Activated naive CD8-positive, alpha-beta T cell treated with anti-CD3 and anti-CD28 coated beads, Interleukin-2, amount 10 ng/mL, durations not matched to agents 7 days and 5 days (primary cell): Measurements from ENCODE around the gene LCE2A. TPM values are rescaled to one million over a fixed set of nuclear protein-coding genes. Genes with fewer than 3 reads are reported as not detected.

Experiments
- ATAC-seq: fragments of 150-1000 bp; cut with Tn5 transposase; one replicate; pipeline ENCODE4 v1.10.0; 2021; ENCODE audit warnings: low read depth, moderate library complexity
- POLR2A ChIA-PET: fragments of 350-600 bp; sonication (Branson Sonifier 250); formaldehyde crosslinking; loops from one replicate; lab custom pipeline; 2021; ENCODE audit warnings: antibody characterized with exemption; lab: Charles Lee
- DNase-seq: peaks from one replicate; pipeline ENCODE4 v3.0.0; 2021
- H3K27ac Mint-ChIP-seq: one replicate; pipeline ENCODE4 v1.8.0; 2022; ENCODE audit warnings: mild to moderate bottlenecking, mixed read lengths
- H3K27me3 Mint-ChIP-seq: one replicate; pipeline ENCODE4 v1.8.0; 2022; ENCODE audit warnings: mild to moderate bottlenecking, moderate library complexity, mixed read lengths
- H3K36me3 Mint-ChIP-seq: one replicate; pipeline ENCODE4 v1.8.0; 2021; ENCODE audit warnings: mild to moderate bottlenecking, mixed read lengths
- H3K4me1 Mint-ChIP-seq: one replicate; pipeline ENCODE4 v1.8.0; 2021; ENCODE audit warnings: mixed read lengths
- H3K4me3 Mint-ChIP-seq: one replicate; pipeline ENCODE4 v1.8.0; 2022; ENCODE audit warnings: mild to moderate bottlenecking, moderate library complexity, mixed read lengths
- H3K9me3 Mint-ChIP-seq: one replicate; pipeline ENCODE4 v1.8.0; 2021; ENCODE audit warnings: mixed read lengths
- total RNA-seq, 2 experiments: library from RNA; stranded (reverse); gene quantifications; one replicate each; pipeline ENCODE4 v1.2.3, GENCODE V29; 2021

Gene LCE2A
- total RNA-seq, 2 experiments from 2014 or later, result not detected

DNA sequence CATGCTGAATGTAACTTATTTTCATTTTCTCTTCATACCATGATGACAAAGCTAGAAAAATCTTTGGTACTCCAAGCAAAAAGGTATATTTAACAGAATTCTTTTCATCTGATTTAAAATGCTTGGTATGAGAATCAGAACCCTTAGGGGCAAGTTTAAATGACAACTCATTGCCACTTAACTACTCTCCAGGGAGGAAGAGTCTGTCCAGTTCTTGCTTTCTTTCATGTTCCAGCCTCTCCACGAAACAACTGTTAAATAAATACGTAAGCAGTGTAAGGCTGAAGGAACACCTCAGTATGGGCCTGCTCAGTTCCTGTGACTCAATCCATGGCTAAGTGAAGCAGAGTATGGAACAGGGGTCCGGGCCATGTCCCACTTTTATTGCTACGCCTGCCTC lies 1.6 kb downstream of the LCE2A start:
- DNase-seq (no peak), ATAC-seq (no peak)
- Mint-ChIP-seq H3K4me3 (no peak overlapping the region), H3K36me3 (no peaks in the 10 kb centered on the region), H3K4me1 (no peaks in the 10 kb centered on the region), H3K27me3 (peaks cover 12% of the 10 kb centered on the region), H3K27ac (no peak overlapping the region), H3K9me3 (no peaks in the 10 kb centered on the region)
- POLR2A ChIA-PET, result no interaction called here

DNA sequence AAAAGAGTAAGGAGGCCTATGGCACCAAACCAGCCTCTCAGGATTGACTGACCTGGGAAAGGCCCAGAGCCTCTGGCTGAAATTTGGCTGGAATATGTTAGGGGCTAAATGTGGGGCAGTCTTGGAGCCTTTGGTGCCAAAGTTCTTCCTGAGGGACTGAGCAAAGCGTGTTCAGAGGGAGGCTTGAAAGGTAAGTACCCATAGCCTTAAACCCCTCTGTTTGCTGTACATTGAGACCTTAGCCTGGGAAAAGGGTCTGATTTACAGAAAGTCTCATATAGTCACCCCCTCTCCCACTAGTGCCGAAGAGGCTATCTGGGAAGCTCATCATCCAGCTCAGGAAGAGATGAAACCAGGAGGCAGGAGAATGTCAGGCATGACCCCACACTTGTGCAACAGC lies 9.7 kb downstream of the LCE2A start, which contains the start of gene LCE4A:
TSS of gene LCE4A (plus strand) at position 301 of the 400 bp plus-strand sequence. CDS start 916 bp downstream, outside the sequence.
- ATAC-seq (no peak), DNase-seq (no peak)
- Mint-ChIP-seq H3K4me3 (no peak within 1 kb of the TSS), H3K9me3 (no peaks in the 10 kb centered on the region), H3K4me1 (no peaks in the 10 kb centered on the region), H3K27me3 (peaks cover 12% of the 10 kb centered on the region), H3K27ac (no peak within 1 kb of the TSS), H3K36me3 (no peaks in the 10 kb centered on the region)
- POLR2A ChIA-PET, result no interaction called here

DNA sequence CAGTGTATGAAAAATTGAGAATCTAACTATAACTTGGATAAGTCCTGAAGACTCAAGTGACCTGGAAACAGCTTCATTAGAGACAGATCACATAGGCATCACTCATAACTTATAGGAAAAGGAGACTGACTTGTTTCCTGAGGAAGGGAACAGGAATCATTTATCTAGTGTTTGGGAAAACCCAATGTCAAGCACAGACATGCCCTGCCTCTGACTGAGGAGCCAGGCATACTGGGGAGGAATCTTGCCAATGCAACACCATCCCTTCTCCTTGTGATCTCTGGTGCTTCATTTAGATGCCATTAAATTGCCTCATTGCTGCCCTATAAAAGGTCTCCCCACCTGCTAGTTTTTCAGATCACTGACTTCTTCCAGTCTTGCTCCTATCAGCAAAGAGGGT lies 20.1 kb downstream of the LCE2A start:
- H3K27me3 Mint-ChIP-seq, result peaks cover 3% of the 10 kb centered on the region
- ATAC-seq, result no peak
- POLR2A ChIA-PET, result no interaction called here

DNA sequence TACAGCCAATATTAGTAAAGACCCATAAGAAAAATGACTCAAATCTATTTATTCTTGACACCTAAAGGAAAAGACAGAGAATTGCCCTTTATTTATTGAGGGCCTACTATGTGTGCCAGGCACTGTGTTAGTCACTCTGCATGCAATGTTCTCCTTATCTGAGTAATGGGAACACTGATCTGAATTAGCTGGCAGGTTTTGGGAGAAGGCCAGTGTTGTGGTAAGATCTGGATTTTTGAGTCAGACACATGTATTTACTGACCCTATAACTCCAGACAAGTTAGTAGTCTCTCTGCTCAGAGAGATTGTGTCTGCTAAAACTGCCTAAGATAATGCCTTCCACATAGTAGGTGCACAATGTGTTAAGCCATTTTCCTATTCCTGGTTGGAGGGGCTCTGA lies 27.1 kb downstream of the LCE2A start:
- POLR2A ChIA-PET, result no interaction called here
- ATAC-seq (no peak), DNase-seq (no peak)
- no peak overlapping the region for H3K4me3 Mint-ChIP-seq
- H3K27ac Mint-ChIP-seq, result no peak overlapping the region
- peaks cover 7% of the 10 kb centered on the region for H3K27me3 Mint-ChIP-seq
- no peaks in the 10 kb centered on the region for H3K36me3 Mint-ChIP-seq
- H3K9me3 Mint-ChIP-seq, result no peaks in the 10 kb centered on the region
- H3K4me1 Mint-ChIP-seq, result no peaks in the 10 kb centered on the region

More for the DNA sequence above, 20.1 kb downstream of the LCE2A start:
- H3K36me3 Mint-ChIP-seq, result no peaks in the 10 kb centered on the region
- no peak for DNase-seq
- H3K4me1 Mint-ChIP-seq, result no peaks in the 10 kb centered on the region
- H3K4me3 Mint-ChIP-seq, result no peak overlapping the region
- no peak overlapping the region for H3K27ac Mint-ChIP-seq
- no peaks in the 10 kb centered on the region for H3K9me3 Mint-ChIP-seq

DNA sequence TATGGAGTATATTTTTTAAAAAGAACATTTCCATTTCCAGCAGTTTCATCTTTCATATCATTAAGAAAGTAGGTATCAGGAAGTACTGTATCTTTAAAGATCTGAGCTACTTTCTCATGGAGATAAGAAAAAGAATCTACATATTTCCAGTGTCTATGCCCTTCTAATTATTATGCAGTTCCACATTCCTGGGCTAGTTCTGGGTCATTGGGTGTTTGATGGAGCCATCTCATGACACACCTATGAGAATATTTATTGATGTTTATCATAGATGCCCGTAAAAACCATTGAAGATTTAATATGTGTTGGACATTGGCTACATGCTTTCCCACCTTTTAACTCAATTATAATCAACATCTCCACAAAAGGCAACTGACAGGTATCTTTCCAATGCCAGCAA lies 30.8 kb downstream of the LCE2A start:
- no peak overlapping the region for H3K4me3 Mint-ChIP-seq
- no peaks in the 10 kb centered on the region for H3K36me3 Mint-ChIP-seq
- DNase-seq (no peak), ATAC-seq (no peak)
- no peak overlapping the region for H3K27ac Mint-ChIP-seq
- H3K9me3 Mint-ChIP-seq, result no peaks in the 10 kb centered on the region
- H3K27me3 Mint-ChIP-seq, result peaks cover 4% of the 10 kb centered on the region
- no peaks in the 10 kb centered on the region for H3K4me1 Mint-ChIP-seq
- POLR2A ChIA-PET, result no interaction called here

DNA sequence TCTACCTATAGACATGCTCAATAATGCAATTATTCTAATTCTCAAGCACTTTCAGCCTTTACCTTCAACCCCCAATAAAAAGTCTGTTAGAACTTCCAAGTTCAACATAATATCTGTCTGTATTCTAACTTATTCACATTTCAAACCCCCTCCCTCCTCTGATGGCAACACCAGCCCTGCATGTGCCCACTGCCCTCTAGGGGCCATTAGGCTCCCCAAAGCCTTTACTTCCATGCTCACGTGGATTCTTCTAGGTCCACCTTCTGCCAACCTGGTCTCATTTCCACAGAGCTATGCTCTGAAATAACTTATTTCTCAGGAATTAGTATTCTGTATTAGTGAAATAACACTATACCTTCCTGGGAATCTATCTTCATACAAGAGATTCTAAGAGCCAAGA lies 37.5 kb downstream of the LCE2A start:
- POLR2A ChIA-PET, result no interaction called here

DNA sequence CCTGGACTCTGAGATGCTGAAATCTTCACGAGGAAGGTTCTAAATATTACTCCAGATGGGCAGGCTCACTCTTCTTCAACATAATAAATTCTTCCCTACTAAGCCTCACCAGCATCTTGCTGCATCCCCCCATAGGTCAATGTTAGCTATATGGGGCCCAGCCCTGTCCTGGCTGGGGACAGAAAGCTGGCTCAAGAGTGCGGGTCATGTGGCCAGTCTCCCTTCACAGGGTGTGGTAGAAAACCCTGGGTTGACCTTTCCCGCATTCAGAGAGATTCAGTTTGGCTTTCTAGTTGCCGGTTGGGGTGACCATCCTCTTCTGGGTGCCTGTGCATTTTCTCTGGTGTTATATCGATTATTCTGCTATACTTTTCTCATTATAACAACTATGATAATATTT lies 39.9 kb downstream of the LCE2A start:
- POLR2A ChIA-PET, result no interaction called here
- ATAC-seq, result no peak
- no peak for DNase-seq
- H3K36me3 Mint-ChIP-seq, result no peaks in the 10 kb centered on the region
- peaks cover 20% of the 10 kb centered on the region for H3K27me3 Mint-ChIP-seq
- no peaks in the 10 kb centered on the region for H3K4me1 Mint-ChIP-seq
- no peak overlapping the region for H3K4me3 Mint-ChIP-seq
- H3K27ac Mint-ChIP-seq, result no peak overlapping the region
- no peaks in the 10 kb centered on the region for H3K9me3 Mint-ChIP-seq

More for the DNA sequence above, 37.5 kb downstream of the LCE2A start:
- H3K4me3 Mint-ChIP-seq, result no peak overlapping the region
- H3K4me1 Mint-ChIP-seq, result no peaks in the 10 kb centered on the region
- DNase-seq (no peak), ATAC-seq (no peak)
- peaks cover 12% of the 10 kb centered on the region for H3K27me3 Mint-ChIP-seq
- no peaks in the 10 kb centered on the region for H3K36me3 Mint-ChIP-seq
- no peak overlapping the region for H3K27ac Mint-ChIP-seq
- H3K9me3 Mint-ChIP-seq, result no peaks in the 10 kb centered on the region

DNA sequence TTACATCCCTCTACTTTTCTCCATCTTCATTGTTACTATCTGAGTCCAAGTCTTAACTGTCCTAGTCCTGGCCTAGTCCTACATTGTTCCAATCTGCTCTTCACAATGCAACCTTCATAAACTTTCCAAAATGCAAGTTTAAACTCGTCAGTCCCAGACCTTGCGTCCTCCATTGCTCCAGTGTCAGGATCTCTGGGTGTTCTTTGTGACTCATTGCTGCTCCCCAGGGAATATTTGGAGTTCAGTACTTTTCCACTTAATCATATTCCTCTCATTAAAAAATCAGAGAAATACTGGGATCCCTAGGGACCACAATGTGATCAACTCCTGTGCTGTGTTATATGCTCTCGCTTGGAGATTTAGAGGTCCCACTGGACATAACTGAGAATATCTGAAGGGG lies 41.7 kb downstream of the LCE2A start:
- POLR2A ChIA-PET, result no interaction called here
- no peak overlapping the region for H3K4me3 Mint-ChIP-seq
- H3K27me3 Mint-ChIP-seq, result peaks cover 24% of the 10 kb centered on the region
- H3K36me3 Mint-ChIP-seq, result no peaks in the 10 kb centered on the region
- no peak for ATAC-seq
- DNase-seq, result no peak
- H3K27ac Mint-ChIP-seq, result no peak overlapping the region
- no peaks in the 10 kb centered on the region for H3K9me3 Mint-ChIP-seq
- no peaks in the 10 kb centered on the region for H3K4me1 Mint-ChIP-seq

DNA sequence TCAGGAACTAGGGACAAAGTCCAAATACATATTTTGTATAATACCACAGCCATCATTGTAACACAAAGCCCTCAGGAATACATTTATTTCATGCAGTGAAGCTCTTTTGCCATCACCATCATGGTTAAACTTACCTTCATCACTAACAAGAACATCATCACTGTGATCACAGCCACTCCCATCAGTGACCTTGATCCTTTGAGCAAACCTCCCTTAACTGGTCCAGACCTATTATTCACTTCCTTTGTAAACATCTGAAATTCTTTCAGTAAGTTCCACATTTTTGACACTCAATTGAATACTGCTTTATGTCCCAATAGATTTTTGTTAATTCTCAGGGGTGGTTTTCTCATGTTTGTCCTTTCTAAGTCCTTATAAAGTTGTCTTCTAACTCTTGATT lies 43.5 kb downstream of the LCE2A start:
- Mint-ChIP-seq H3K4me1 (no peaks in the 10 kb centered on the region), H3K36me3 (no peaks in the 10 kb centered on the region), H3K27me3 (peaks cover 24% of the 10 kb centered on the region), H3K9me3 (no peaks in the 10 kb centered on the region), H3K4me3 (no peak overlapping the region), H3K27ac (no peak overlapping the region)
- ATAC-seq (no peak), DNase-seq (no peak)
- POLR2A ChIA-PET, result no interaction called here

DNA sequence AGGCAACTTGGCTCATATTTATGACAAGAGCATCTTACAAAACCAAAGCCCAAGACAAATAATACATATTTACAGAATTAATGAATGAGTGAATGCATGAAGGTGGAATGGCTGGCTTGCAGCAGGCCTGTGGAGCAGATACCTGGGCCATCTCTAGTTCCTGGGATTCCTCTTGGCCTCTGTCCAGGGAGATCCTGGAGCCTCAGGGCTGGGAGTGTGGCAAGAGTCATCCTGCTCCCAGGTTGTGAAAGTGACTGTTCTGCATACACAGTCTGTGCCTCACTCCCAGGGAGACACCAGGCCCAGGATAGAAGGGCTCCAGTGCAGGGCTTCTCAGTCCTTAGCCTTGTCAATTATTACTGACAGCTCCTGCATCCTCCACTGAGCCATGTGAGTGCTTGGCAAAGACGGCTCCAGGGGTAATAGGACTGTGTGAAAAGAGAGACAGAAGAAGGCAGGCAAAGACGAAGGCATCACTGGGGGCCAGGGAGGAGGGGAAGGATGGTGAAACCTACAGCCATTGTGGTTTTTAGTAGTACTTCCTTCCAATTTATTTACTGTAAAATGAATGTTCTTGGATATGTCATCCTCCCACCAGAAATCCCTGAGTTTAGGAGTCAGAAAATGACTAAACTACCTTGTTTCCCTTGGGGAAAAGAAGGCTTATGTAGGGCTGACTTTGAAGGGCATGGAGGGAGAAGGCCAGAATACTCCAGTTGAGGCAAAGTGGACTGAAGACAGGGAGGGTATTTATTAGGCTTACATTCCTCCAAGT lies 45.4 kb downstream of the LCE2A start:
- H3K36me3 Mint-ChIP-seq, result no peaks in the 10 kb centered on the region
- ATAC-seq (no peak), DNase-seq (no peak)
- H3K27me3 Mint-ChIP-seq, result peaks cover 25% of the 10 kb centered on the region
- no peaks in the 10 kb centered on the region for H3K9me3 Mint-ChIP-seq
- H3K4me3 Mint-ChIP-seq, result no peak overlapping the region
- no peak overlapping the region for H3K27ac Mint-ChIP-seq
- POLR2A ChIA-PET, result no interaction called here
- no peaks in the 10 kb centered on the region for H3K4me1 Mint-ChIP-seq

DNA sequence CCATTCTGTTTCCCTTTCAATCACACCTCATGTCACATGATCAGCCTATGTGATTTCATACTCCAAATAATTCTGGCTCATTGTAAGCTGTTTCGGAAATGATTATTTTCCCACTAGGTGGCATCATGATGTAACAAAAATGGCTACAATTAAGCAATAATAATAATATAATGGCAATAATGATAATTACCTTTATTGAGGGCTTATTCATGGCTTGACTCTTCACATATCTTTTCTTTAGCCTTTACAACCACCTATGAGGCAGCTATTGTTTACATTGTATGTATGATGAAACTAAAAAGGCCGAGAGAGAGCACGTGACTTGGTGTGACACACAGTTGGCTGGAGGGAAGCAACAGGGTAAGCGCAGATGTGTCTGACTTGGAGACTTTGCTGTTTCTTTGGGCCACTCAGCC lies 47.2 kb downstream of the LCE2A start:
- H3K4me1 Mint-ChIP-seq, result no peaks in the 10 kb centered on the region
- no peak overlapping the region for H3K4me3 Mint-ChIP-seq
- POLR2A ChIA-PET, result no interaction called here
- ATAC-seq, result no peak
- DNase-seq, result no peak
- no peaks in the 10 kb centered on the region for H3K9me3 Mint-ChIP-seq
- no peak overlapping the region for H3K27ac Mint-ChIP-seq
- H3K36me3 Mint-ChIP-seq, result no peaks in the 10 kb centered on the region
- peaks cover 20% of the 10 kb centered on the region for H3K27me3 Mint-ChIP-seq

DNA sequence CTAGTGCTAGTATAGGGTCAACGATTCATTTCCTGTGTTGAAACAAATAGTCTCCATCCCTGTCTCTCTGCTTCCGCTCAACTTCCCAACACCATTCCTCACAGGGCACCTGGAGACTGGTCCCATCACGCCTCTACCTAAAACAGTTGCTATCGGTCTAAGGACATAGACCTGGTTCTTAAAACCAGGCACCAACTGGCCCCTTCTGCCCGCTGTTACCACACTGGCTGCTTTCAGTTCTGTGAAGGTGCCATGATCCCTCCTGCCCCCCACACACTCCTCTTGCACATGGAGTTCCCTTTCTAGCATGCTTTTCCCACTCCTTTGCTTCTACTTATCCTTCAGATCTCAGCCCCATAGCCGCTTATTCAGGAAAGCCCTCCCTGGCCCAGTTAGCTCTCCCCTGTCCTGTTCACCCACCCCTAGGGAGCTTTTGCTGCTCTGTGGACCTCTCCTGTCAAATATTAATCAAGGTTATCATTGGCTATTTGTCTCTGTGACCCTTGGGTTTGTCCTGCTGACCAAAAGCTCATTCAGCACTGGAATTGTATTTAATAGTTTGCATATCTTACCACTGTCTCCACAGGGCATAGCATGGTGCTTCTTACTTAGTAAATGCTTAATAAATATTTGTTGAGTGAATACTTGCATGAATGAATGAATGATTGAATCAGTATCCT lies 47.8 kb downstream of the LCE2A start:
- no peak overlapping the region for H3K4me3 Mint-ChIP-seq
- H3K27ac Mint-ChIP-seq, result no peak overlapping the region
- peaks cover 18% of the 10 kb centered on the region for H3K27me3 Mint-ChIP-seq
- H3K36me3 Mint-ChIP-seq, result no peaks in the 10 kb centered on the region
- H3K4me1 Mint-ChIP-seq, result no peaks in the 10 kb centered on the region
- ATAC-seq (no peak), DNase-seq (no peak)
- POLR2A ChIA-PET, result no interaction called here
- H3K9me3 Mint-ChIP-seq, result no peaks in the 10 kb centered on the region

DNA sequence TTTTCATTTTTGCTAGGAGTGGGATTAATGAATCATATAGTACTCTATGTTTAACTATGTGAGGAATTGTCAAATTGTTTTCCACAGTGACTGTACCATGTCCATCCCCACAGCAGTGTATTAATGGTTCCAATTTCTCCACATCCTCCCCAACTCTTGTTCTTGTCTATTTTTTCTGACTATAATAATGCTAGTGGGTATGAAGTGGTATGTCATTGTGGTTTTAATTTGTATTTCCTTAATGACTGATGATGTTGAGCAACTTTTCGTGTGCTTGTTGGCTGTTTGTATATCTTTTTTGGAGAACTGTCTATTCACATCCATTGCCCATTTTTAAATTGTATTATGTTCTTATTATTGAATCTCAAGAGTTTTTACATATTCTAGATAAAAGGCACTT lies 49.7 kb downstream of the LCE2A start:
- POLR2A ChIA-PET, result no interaction called here
- no peak for ATAC-seq
- H3K4me1 Mint-ChIP-seq, result no peaks in the 10 kb centered on the region
- no peaks in the 10 kb centered on the region for H3K9me3 Mint-ChIP-seq
- H3K27ac Mint-ChIP-seq, result no peak overlapping the region
- DNase-seq, result no peak
- no peak overlapping the region for H3K4me3 Mint-ChIP-seq
- peaks cover 20% of the 10 kb centered on the region for H3K27me3 Mint-ChIP-seq
- no peaks in the 10 kb centered on the region for H3K36me3 Mint-ChIP-seq
